ENCODE data around the gene SRPRB.

- TF ChIP-seq EZH2phosphoT487 (IDR thresholded peaks at IDR 0.05; ENCODE audit: insufficient read depth, low read depth) (no peak), EZH2 (IDR thresholded peaks at IDR 0.05; ENCODE audit: insufficient read depth, poor library complexity, severe bottlenecking) (no peak)
These were observed 29.8 kb downstream of the SRPRB start for GRCh38 chr3:133835418-133835743.
